Right atrium auricular region (tissue), 2 donors: ENCODE measurements around the gene MUC13. TPM values are rescaled to one million over a fixed set of nuclear protein-coding genes. Genes with fewer than 3 reads are reported as not detected.

Experiments
- DNase-seq: peaks from one replicate; pipeline ENCODE4 v3.0.0-alpha.2; 2019; ENCODE audit warnings: low spot score
- H3K27ac ChIP-seq, 2 donors: fragments of 200-600 bp; sonication (generic); 1 replicate in 1 of 2; 2 replicates in 1 of 2; pipeline ENCODE4 v1.5.1; 2016 to 2019
- H3K27me3 ChIP-seq, 2 donors: fragments of 200-600 bp; sonication (generic); one replicate each; pipeline versions ENCODE4 v1.5.1 to v1.6.0; 2017 to 2019
- H3K36me3 ChIP-seq: fragments of 200-600 bp; sonication (generic); one replicate; pipeline ENCODE4 v1.5.1; 2016
- H3K4me1 ChIP-seq, 2 donors: fragments of 200-600 bp; sonication (generic); one replicate each; pipeline versions ENCODE4 v1.5.1 to v1.6.0; 2017 to 2019
- H3K4me3 ChIP-seq, 2 donors: fragments of 200-600 bp; sonication (generic); 1 replicate in 1 of 2; 2 replicates in 1 of 2; pipeline ENCODE4 v1.5.1; 2017 to 2019; ENCODE audit warnings: mild to moderate bottlenecking in 1 of 2, moderate library complexity in 1 of 2
- H3K9me3 ChIP-seq, 2 donors: fragments of 200-600 bp; sonication (generic); one replicate each; pipeline ENCODE4 v1.5.1; 2019
- CTCF ChIP-seq, 2 donors: fragments of 200-600 bp; sonication (generic); IDR thresholded peaks; one replicate each; pipeline ENCODE4 v1.5.1; 2019; ENCODE audit warnings: antibody characterized with exemption in 2 of 2
- total RNA-seq, 2 donors: library from RNA; depleted of rRNA; stranded (reverse); fragments of >200 nt; gene quantifications; one replicate each; pipeline ENCODE4 v1.1.0, GENCODE V29; 2016

The MUC13 gene
- total RNA-seq, 2 donors from 2014 or later = not detected

GRCh38 chr3:124882816-124883747, 51.5 kb downstream of the MUC13 start:
- H3K4me1 ChIP-seq = peaks cover 0 to 58% of the 10 kb centered on the region in 2 donors
- DNase-seq = no peak
- H3K9me3 ChIP-seq = no peaks in the 10 kb centered on the region
- H3K27ac ChIP-seq = no peak overlapping the region
- H3K4me3 ChIP-seq = no peak overlapping the region
- TF ChIP-seq CTCF (IDR thresholded peaks at IDR 0.05) = no peak
- no peaks in the 10 kb centered on the region for H3K36me3 ChIP-seq
- H3K27me3 ChIP-seq = no peaks in the 10 kb centered on the region

- Histone ChIP-seq H3K9me3 (no peaks in the 10 kb centered on the region), H3K27me3 (no peaks in the 10 kb centered on the region), H3K4me3 (no peak overlapping the region), H3K36me3 (no peaks in the 10 kb centered on the region), H3K27ac (no peak overlapping the region), H3K4me1 (peaks cover 0 to 65% of the 10 kb centered on the region in 2 donors)
- TF ChIP-seq CTCF (IDR thresholded peaks at IDR 0.05) = no peak
- no peak for DNase-seq
Observed at GRCh38 chr3:124881976-124882697, 52.4 kb downstream of the MUC13 start.

- Histone ChIP-seq H3K4me3 (no peak overlapping the region), H3K4me1 (peaks cover 0 to 57% of the 10 kb centered on the region in 2 donors), H3K27ac (peak overlapping the region; percentile 56 to 80), H3K9me3 (no peaks in the 10 kb centered on the region), H3K36me3 (no peaks in the 10 kb centered on the region), H3K27me3 (no peaks in the 10 kb centered on the region)
- TF ChIP-seq CTCF (IDR thresholded peaks at IDR 0.05) = no peak
- no peak for DNase-seq
Observed at GRCh38 chr3:124879337-124879680, 55.2 kb downstream of the MUC13 start.

GRCh38 chr3:124878561-124879336, 55.8 kb downstream of the MUC13 start:
- peak; percentile 83 for DNase-seq
- Histone ChIP-seq H3K4me1 (peaks cover 0 to 54% of the 10 kb centered on the region in 2 donors), H3K4me3 (no peak overlapping the region)

More at GRCh38 chr3:124878561-124879336, 55.8 kb downstream of the MUC13 start:
- H3K27ac ChIP-seq = peak overlapping the region; percentile 56 to 80
- no peaks in the 10 kb centered on the region for H3K9me3 ChIP-seq
- no peaks in the 10 kb centered on the region for H3K27me3 ChIP-seq
- TF ChIP-seq CTCF (IDR thresholded peaks at IDR 0.05) = no peak
- H3K36me3 ChIP-seq = no peaks in the 10 kb centered on the region
